Skeletal muscle cell (primary cell): Measurements from ENCODE around the gene ARHGAP42.
"Not testable (repeated sequence)": the region's sequence is repeated elsewhere in the genome, so short reads cannot be mapped to it uniquely, and the experiment has no call there.

Experiments
- DNase-seq: peaks from one replicate; pipeline ENCODE4 v3.0.0-alpha.2; 2010; ENCODE audit warnings: low read depth
- H3K4me3 ChIP-seq: 2 replicates; pipeline ENCODE4 v1.5.1; 2011; ENCODE audit warnings: low read depth, mild to moderate bottlenecking, control low read depth, low read length, moderate library complexity

Gene ARHGAP42

DNA sequence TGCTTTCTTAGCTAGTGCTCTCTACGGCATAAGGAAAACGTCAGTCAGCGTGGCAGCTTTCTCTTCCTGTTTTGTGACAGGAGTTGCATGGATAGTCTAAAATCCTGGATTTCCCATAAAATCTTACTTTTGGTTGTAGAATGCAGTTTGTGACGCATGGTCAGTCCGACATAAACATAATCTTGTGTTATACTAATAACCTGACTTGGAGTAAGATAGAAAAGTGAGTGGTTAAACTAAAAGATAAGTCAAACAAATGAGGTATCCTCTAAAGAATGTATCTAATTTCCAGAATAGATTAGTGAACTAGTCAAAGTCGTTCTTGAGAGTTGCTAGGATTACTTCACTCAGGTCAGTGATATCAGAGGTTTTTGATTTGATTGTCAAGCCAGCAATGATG is 285.0 kb downstream of the ARHGAP42 start:
- DNase-seq, result no peak
- H3K4me3 ChIP-seq, result no peak overlapping the region

DNA sequence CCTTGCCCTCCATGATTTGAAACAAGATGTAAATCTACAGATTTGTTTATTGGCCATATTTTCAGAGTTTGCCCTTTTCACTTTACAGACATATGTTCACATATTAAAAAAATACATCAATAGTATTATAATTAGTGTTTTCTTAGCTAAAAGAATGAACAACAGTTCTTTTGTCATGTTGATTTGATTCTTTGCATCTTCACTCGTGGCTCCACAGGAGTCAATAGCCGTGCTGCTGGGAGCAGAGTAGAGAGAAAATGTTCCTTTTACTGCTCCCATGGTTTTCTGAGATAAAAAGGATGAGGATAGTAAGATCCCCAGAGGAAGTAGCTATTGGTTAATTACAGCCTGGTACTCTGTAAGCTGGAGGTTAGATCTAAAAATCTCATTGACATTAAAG is 291.4 kb downstream of the ARHGAP42 start:
- DNase-seq, result no peak
- no peak overlapping the region for H3K4me3 ChIP-seq

DNA sequence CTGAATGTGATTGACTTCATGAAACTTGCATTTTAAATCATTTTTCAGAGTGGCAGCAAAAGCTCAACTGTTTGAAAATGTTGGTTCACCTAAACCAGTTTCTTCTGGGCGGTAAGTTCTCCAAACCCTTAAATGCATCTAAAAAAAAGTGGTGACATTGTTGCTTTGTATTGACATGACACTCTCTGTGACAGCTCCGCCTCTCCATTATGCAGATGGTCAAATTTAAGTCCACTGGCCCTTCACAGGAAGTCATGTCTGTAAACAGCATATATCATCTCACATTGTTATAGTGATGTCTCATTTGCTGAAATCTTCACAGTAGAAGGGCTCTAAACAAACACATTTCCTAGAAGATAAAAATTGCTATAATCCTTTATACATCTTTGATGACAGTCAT is 291.9 kb downstream of the ARHGAP42 start:
- DNase-seq, result no peak
- H3K4me3 ChIP-seq, result no peak overlapping the region

GRCh38 chr11:100980156-100980555 is 293.1 kb downstream of the ARHGAP42 start:
- H3K4me3 ChIP-seq, result no peak overlapping the region
- no peak for DNase-seq

DNA sequence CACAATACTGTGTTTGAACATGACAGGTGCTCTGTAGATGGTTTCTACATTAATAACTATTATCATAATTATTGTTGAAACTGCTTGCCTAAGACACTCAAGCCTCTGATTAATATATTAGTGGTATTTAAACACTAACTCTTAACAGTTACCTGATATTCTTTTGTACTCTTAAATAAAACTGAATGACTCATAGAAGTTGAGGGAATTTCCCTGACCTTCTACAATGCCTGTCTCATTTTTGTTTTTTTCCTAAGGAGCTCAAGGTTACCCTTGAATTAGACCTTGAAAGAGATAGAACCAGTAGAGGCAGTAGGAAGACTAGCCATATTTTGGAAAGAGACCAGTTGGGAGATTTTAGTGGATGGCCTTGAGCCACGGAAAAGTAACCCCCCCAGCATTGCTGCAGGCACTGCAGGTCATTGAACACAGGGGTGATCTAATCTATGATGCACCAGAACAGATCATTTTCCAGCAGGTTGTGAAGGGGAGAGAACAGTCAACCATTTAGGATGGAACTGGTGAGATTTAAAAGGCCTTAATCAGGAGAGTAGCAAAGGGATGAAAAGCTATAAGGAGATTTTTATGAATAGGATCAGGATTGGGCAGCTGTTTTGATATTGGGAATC is 294.2 kb downstream of the ARHGAP42 start:
- H3K4me3 ChIP-seq, result no peak overlapping the region
- DNase-seq, result no peak

DNA sequence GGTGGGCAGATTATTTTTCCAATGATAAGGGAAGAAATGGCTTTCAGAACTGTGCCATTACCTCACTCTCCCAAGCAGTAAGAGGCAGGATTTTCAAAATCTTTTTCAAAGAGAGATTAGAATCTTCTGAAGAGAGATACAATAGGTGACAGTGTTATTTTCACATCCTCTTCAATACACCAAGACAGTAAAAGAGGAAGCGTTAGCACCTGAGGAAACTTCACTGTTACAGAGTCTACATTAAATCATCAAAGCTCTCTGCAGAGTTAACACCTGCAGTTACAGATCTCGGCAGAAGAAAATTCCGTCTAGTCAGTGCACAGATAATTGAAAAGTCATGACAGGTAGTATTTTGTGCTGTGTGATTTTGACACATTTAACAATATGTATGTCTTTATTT is 297.6 kb downstream of the ARHGAP42 start:
- no peak overlapping the region for H3K4me3 ChIP-seq
- no peak for DNase-seq

DNA sequence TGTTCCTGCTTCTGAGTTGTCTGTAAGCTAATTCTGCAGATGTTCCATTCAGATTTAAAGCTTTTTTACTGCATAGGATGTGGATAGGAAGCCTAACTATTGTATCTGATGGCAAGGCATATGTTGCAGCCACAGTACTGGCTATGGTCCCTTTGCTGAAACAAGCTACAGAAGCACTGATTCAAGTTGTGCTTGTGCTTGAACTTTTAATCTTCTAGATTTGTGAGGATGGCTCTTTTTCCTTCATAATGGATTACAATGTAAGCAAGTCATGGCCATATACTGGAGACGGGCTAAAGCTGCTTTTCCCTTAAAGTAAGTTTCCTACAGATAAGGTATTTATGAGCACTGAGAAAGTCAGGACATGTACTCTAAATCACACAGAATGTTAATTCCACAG is 303.8 kb downstream of the ARHGAP42 start:
- no peak for DNase-seq
- no peak overlapping the region for H3K4me3 ChIP-seq

GRCh38 chr11:100991541-100991940 is 304.5 kb downstream of the ARHGAP42 start:
- no peak overlapping the region for H3K4me3 ChIP-seq
- no peak for DNase-seq

DNA sequence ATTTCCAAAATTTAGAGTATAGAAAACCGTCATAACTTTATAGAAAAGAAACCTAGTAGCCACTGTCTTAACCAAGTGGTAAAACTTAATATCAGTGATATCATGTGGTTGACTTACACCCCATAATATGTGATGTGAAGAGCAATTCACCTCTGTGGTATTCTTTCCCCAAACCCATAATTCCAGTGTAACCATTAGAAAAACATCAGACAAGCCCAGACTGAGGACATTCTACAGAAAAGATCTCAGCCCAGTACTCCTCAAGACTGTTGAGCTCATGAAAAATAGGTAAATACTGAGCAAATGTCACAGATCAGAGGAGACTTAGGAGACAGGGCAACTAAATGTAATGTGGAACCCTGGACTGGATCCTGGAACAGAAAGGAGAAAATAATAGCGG is 307.9 kb downstream of the ARHGAP42 start:
- no peak overlapping the region for H3K4me3 ChIP-seq
- DNase-seq, result no peak

DNA sequence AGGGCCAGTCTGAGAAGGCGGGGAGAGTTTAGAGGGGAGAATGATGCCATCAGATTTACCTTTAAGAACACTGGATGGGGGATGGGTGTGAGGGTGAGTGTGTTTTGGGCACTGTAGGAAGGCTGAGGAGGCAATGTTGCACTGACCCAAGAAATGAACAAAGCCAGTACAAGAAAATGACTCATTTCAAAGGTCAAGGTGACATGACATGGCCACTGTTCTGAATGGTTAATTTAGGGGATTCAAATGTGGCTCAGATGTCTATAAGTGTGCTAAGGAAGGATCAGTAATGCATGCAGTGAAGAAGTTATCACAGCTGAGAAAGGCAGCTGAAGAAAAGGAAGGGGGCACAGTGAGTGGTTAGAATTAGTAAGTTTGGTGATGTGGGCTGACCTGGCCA is 312.7 kb downstream of the ARHGAP42 start:
- no peak overlapping the region for H3K4me3 ChIP-seq
- no peak for DNase-seq

- no peak for DNase-seq
- no peak overlapping the region for H3K4me3 ChIP-seq
Observed at GRCh38 chr11:101003468-101003867, 316.4 kb downstream of the ARHGAP42 start.

DNA sequence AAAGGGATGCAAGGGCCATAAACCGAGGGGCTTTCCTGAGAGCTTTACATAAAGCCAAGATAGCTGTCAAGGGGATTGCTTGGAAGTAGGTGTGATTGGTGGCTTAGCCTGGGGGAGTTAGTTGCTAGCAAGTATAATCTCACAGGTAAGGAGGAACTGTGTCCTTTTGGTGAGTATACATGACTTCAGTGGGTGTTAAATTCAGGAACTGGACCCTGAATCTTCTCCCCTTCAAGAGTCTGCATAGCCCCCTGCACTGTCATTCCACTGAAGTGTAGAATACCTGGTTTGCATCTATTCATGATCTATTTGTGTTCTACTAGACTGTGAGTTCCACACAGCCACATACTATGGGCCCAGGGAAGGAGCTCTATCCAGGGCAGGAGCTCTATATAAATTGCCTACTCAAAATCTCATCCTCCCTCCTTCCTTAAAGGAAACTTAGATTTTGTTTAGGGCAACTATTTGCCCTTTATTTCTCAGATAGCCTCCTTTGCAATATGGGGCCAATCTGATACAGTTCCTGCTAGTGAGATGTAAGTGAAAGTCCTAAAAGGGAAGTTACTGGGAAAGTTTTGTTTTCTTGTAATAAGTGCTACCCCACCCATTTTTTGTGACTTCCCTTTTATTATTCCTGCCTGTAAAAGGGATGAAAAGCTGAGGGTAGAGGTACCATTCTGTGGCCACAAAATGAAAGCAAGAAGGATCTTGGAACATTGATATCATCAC is 322.0 kb downstream of the ARHGAP42 start:
- H3K4me3 ChIP-seq, result no peak overlapping the region
- no peak for DNase-seq

- DNase-seq, result no peak
- H3K4me3 ChIP-seq, result no peak overlapping the region
Observed at GRCh38 chr11:101009690-101010055, 322.6 kb downstream of the ARHGAP42 start.

DNA sequence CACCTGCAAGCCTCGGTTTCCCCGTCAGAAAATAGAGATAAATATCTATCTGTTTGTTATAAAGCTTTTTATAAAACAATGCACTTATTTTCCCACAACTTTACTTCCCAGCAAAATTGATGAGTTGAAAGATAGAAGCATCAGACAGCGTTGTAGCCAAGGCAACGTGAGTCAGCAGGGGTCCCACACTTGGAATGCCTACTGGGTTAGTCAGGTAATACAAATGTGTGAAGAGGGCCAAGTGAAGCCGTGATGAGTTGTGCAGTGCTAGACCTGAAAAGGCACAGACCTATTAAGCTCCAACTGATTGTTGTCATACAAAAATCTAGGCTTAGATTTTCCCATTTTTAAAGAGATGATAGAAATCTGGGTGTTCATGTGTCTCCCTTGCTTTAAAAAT is 323.8 kb downstream of the ARHGAP42 start:
- no peak for DNase-seq
- no peak overlapping the region for H3K4me3 ChIP-seq

- no peak for DNase-seq
- no peak overlapping the region for H3K4me3 ChIP-seq
Observed at GRCh38 chr11:101011881-101012280, 324.8 kb downstream of the ARHGAP42 start.

DNA sequence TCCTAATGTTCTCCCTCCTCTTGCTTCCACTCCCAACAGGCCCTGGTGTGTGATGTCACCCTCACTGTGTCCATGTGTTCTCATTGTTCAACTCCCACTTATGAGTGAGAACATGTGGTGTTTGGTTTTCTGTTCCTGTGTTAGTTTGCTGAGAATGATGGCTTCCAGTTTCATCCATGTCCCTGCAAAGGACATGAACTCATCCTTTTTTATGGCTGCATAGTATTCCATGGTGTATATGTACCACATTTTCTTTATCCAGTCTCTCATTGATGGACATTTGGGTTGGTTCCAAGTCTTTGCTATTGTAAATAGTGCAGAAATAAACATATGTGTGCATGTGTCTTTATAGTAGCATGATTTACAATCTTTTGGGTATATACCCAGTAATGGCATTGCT is 326.6 kb downstream of the ARHGAP42 start:
- not testable (repeated sequence) for DNase-seq, H3K4me3 ChIP-seq

GRCh38 chr11:101014600-101015285 is 327.7 kb downstream of the ARHGAP42 start:
- H3K4me3 ChIP-seq, result no peak overlapping the region
- no peak for DNase-seq

GRCh38 chr11:101019870-101020269 is 332.8 kb downstream of the ARHGAP42 start:
- DNase-seq, result no peak

DNA sequence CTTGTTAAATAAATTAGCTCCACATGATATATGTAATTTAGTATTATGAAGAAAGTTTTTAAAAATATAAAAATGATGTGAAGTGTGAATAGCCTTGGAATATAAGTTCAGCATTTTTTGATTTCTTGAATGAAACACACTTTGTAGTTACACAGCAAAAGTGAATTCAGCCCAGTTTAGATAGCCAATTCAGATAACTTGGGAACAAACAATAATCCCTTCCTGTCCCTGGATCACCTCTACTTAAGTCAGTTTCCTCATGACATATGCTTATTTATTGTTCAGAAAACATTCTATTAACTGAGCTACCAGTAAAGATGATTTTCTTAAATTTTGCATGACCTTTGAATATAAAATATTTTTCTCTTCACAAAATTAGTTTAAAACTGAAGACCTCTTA is 335.2 kb downstream of the ARHGAP42 start:
- H3K4me3 ChIP-seq, result no peak overlapping the region
- DNase-seq, result no peak

More at GRCh38 chr11:101019870-101020269, 332.8 kb downstream of the ARHGAP42 start:
- H3K4me3 ChIP-seq, result no peak overlapping the region

DNA sequence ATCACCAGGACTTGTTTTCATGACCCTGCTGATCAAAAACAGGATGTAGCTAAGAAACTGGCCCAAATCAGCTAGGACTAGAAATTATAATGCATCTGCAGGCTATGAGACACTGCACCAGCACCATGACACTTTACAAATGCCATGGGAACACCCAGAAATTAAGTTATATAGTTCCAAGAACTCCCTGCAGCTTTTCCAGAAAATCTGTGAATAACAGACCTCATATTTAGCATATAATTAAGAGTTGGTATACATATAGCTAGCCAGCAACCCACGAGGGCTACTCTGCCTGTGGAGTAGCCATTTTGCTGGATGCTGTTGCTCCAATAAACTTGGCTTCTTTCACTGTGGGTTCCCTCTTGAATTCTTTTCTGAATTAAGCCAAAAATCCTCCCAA is 341.6 kb downstream of the ARHGAP42 start:
- DNase-seq, result no peak
- no peak overlapping the region for H3K4me3 ChIP-seq

DNA sequence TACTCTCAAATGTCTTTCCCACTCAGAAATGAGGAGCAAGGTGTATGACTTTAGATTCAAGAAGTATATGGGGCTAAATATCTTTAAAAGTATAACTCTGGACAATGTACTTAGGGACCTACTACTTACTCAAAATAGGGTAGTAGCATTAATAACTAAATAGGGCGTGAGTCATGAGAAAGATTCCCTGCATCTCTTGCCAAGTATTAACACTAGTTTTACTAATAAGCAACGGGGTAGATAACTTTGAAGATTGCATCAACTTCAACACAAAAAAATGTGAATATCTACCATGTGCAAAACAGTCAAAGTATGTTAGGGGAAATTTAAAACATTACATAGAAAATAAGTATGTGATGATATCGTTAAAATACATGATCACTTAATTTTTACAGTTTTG is 342.9 kb downstream of the ARHGAP42 start:
- DNase-seq, result no peak
- H3K4me3 ChIP-seq, result no peak overlapping the region
